Epithelial cell of proximal tubule (primary cell): ENCODE data around the gene ST6GALNAC6. TPM values are rescaled to one million over a fixed set of nuclear protein-coding genes. Genes with fewer than 3 reads are reported as not detected.
"Not testable (repeated sequence)": the region's sequence is repeated elsewhere in the genome, so short reads cannot be mapped to it uniquely, and the experiment has no call there.

ENCODE experiments used
- DNase-seq: peaks from one replicate; pipeline ENCODE4 v3.0.0-alpha.2; 2011; ENCODE audit warnings: low read depth
- H3K4me3 ChIP-seq: 2 replicates; pipeline ENCODE4 v1.5.1; 2011; ENCODE audit warnings: low read depth, mild to moderate bottlenecking, low read length
- total RNA-seq: library from RNA; depleted of rRNA; stranded (reverse); fragments of >200 nt; gene quantifications from 2 replicates; pipeline ENCODE4 v1.2.3, GENCODE V29; 2015
- TF ChIP-seq, protein P1 (sequence below): conservative IDR thresholded peaks from 2 replicates; pipeline ENCODE4 v1.5.1; 2012; ENCODE audit warnings: low read depth, mild to moderate bottlenecking, low read length

ST6GALNAC6 gene
- total RNA-seq, 1 donor from 2014 or later = 23.5 TPM

DNA sequence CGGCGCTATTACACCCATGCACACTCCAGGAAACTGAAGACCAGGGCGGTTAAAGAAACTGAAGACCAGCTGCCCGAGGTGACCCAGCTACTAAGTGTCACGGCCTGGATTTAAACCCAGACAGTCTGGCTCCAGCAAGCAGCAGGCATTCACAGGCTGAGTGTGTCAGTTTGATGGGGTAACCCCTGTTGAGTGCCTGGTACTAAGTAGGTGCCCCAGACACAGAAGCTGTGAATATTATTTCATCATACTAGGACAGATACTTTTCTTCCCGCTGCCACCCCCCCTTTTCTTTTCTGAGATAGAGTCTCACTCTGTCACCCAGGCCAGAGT, 52.3 kb downstream of the ST6GALNAC6 start:
- no peak overlapping the region for H3K4me3 ChIP-seq
- DNase-seq = no peak
- TF ChIP-seq, protein P1, sequence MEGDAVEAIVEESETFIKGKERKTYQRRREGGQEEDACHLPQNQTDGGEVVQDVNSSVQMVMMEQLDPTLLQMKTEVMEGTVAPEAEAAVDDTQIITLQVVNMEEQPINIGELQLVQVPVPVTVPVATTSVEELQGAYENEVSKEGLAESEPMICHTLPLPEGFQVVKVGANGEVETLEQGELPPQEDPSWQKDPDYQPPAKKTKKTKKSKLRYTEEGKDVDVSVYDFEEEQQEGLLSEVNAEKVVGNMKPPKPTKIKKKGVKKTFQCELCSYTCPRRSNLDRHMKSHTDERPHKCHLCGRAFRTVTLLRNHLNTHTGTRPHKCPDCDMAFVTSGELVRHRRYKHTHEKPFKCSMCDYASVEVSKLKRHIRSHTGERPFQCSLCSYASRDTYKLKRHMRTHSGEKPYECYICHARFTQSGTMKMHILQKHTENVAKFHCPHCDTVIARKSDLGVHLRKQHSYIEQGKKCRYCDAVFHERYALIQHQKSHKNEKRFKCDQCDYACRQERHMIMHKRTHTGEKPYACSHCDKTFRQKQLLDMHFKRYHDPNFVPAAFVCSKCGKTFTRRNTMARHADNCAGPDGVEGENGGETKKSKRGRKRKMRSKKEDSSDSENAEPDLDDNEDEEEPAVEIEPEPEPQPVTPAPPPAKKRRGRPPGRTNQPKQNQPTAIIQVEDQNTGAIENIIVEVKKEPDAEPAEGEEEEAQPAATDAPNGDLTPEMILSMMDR = no peak

GRCh38 chr9:127846443-127847177, 52.8 kb downstream of the ST6GALNAC6 start:
- TF ChIP-seq, protein P1 = no peak

DNA sequence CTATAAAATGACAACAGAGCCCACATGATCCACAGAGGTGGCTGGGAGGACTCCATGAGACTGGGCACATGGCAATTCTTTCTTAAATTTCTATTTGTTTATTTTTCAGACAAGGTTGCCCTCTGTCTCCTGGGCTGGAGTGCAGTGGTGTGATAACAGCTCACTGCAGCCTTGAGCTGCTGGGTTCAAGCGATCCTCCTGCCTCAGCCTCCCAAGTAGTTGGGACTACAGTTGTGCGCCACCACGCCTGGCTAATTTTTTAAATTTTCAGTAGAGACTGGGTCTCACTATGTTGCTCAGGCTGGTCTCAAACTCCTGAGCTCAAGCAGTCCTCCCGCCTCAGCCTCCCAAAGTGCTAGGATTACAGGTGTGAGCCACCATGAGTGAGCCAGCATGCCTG, 53.8 kb downstream of the ST6GALNAC6 start:
- not testable (repeated sequence) for DNase-seq, H3K4me3 ChIP-seq

More at GRCh38 chr9:127846443-127847177, 52.8 kb downstream of the ST6GALNAC6 start:
- DNase-seq = no peak
- no peak overlapping the region for H3K4me3 ChIP-seq

DNA sequence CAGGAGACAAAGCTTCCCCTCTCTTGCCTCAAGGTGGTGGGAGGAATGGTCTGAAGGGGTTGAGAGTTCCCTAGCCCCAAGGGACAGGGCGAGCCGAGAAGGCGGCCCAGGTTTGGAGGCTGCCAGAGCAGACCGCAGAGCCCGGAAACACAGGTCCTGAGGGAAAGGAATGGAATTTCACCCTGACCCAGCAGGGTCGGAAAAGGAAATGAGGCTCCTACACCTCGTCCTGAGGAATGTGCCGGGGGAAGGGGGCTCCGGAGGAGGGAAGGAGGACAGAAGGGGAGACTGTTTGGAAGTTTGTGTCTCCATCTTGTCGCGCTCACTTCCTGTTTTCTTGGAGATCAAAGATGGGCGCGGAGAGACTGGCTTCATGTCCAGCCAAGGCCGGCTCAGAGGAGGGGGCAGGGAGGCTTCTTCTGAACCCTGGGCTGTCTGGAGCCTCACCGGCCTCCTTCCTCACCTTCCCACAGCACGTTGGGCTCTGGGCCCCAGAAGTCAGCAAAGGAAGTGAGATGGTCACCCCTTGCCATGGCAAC, 54.5 kb downstream of the ST6GALNAC6 start:
- no peak for DNase-seq
- TF ChIP-seq, protein P1 = no peak
- no peak overlapping the region for H3K4me3 ChIP-seq

- H3K4me3 ChIP-seq = no peak overlapping the region
- TF ChIP-seq, protein P1 = no peak
- DNase-seq = no peak
These were observed 58.1 kb downstream of the ST6GALNAC6 start for GRCh38 chr9:127841087-127841835.

- TF ChIP-seq, protein P1 = no peak
- DNase-seq = peak; percentile 32
- H3K4me3 ChIP-seq = peak overlapping the region; percentile 33
These were observed 60.9 kb downstream of the ST6GALNAC6 start for GRCh38 chr9:127838375-127839078.

GRCh38 chr9:127837346-127837745, 62.1 kb downstream of the ST6GALNAC6 start:
- no peak for DNase-seq
- no peak overlapping the region for H3K4me3 ChIP-seq
- TF ChIP-seq, protein P1 = no peak

DNA sequence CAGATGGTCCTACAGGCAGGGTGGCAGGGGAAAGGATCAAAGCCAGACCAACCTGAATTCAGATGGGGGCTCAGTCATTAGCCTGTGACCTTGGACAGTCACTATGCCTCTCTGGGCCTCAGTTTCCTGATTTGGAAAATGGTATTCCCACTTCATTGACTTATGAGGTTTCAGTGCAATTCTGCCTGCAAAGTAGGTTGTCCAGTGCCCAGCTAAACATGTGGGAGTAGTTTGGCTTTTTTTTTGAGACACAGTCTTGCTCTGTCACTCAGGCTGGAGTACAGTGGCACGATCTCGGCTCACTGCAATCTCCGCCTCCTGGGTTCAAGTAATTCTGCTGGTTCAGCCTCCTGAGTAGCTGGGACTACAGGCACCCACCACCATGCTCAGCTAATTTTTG, 62.8 kb downstream of the ST6GALNAC6 start:
- DNase-seq, H3K4me3 ChIP-seq: not testable (repeated sequence)
